ENCODE results near the gene ITIH4.

Gene ITIH4

GRCh38 chr3:52857133-52857532 lies 26.7 kb upstream of the ITIH4 start:
- Histone ChIP-seq H3K36me3 (peaks cover 3% of the 10 kb centered on the region), H3K4me3 (ENCODE audit: low read depth, low read length) (no peak overlapping the region), H3K27ac (no peak overlapping the region), H3K27me3 (ENCODE audit: insufficient read depth, low read depth, severe bottlenecking) (no peaks in the 10 kb centered on the region), H3K9me3 (ENCODE audit: severe bottlenecking) (no peaks in the 10 kb centered on the region)
- TF ChIP-seq CTCF (IDR thresholded peaks at IDR 0.05; ENCODE audit: low read depth, low read length) = no peak
- no peak for DNase-seq

- DNase-seq = no peak
- no peaks in the 10 kb centered on the region for H3K27me3 ChIP-seq (ENCODE audit: insufficient read depth, low read depth, severe bottlenecking)
- H3K27ac ChIP-seq = no peak overlapping the region
- H3K36me3 ChIP-seq = peaks cover 8% of the 10 kb centered on the region
- H3K4me3 ChIP-seq (ENCODE audit: low read depth, low read length) = no peak overlapping the region
- no peak for TF ChIP-seq CTCF (IDR thresholded peaks at IDR 0.05; ENCODE audit: low read depth, low read length)
- no peaks in the 10 kb centered on the region for H3K9me3 ChIP-seq (ENCODE audit: severe bottlenecking)
Measured at GRCh38 chr3:52856666-52857065, 26.2 kb upstream of the ITIH4 start.

GRCh38 chr3:52854013-52854412 lies 23.5 kb upstream of the ITIH4 start:
- no peak for TF ChIP-seq CTCF (IDR thresholded peaks at IDR 0.05; ENCODE audit: low read depth, low read length)
- Histone ChIP-seq H3K27me3 (ENCODE audit: insufficient read depth, low read depth, severe bottlenecking) (no peaks in the 10 kb centered on the region), H3K4me3 (ENCODE audit: low read depth, low read length) (no peak overlapping the region), H3K36me3 (peaks cover 15% of the 10 kb centered on the region), H3K9me3 (ENCODE audit: severe bottlenecking) (no peaks in the 10 kb centered on the region), H3K27ac (no peak overlapping the region)
- no peak for DNase-seq

GRCh38 chr3:52852419-52852818 lies 21.9 kb upstream of the ITIH4 start:
- H3K36me3 ChIP-seq = peaks cover 15% of the 10 kb centered on the region
- DNase-seq = no peak
- TF ChIP-seq CTCF (IDR thresholded peaks at IDR 0.05; ENCODE audit: low read depth, low read length) = no peak
- H3K27ac ChIP-seq = no peak overlapping the region
- no peaks in the 10 kb centered on the region for H3K27me3 ChIP-seq (ENCODE audit: insufficient read depth, low read depth, severe bottlenecking)
- H3K9me3 ChIP-seq (ENCODE audit: severe bottlenecking) = no peaks in the 10 kb centered on the region
- H3K4me3 ChIP-seq (ENCODE audit: low read depth, low read length) = no peak overlapping the region

GRCh38 chr3:52851348-52851747 lies 20.9 kb upstream of the ITIH4 start:
- Histone ChIP-seq H3K36me3 (peaks cover 15% of the 10 kb centered on the region), H3K27ac (no peak overlapping the region), H3K27me3 (ENCODE audit: insufficient read depth, low read depth, severe bottlenecking) (no peaks in the 10 kb centered on the region), H3K4me3 (ENCODE audit: low read depth, low read length) (no peak overlapping the region), H3K9me3 (ENCODE audit: severe bottlenecking) (no peaks in the 10 kb centered on the region)
- DNase-seq = peak; percentile 50
- peak; percentile 83 for TF ChIP-seq CTCF (IDR thresholded peaks at IDR 0.05; ENCODE audit: low read depth, low read length)

- H3K27ac ChIP-seq = no peak overlapping the region
- no peak for TF ChIP-seq CTCF (IDR thresholded peaks at IDR 0.05; ENCODE audit: low read depth, low read length)
- no peaks in the 10 kb centered on the region for H3K27me3 ChIP-seq (ENCODE audit: insufficient read depth, low read depth, severe bottlenecking)
- H3K36me3 ChIP-seq = peaks cover 15% of the 10 kb centered on the region
- H3K9me3 ChIP-seq (ENCODE audit: severe bottlenecking) = no peaks in the 10 kb centered on the region
- no peak overlapping the region for H3K4me3 ChIP-seq (ENCODE audit: low read depth, low read length)
- no peak for DNase-seq
Measured at GRCh38 chr3:52849656-52850055, 19.2 kb upstream of the ITIH4 start.

All from WERI-Rb-1 (cell line).